GM04504 (cell line): Measurements from ENCODE around the gene FOXP4.
"Not testable (repeated sequence)": the region's sequence is repeated elsewhere in the genome, so short reads cannot be mapped to it uniquely, and the experiment has no call there.

ENCODE experiments used
- DNase-seq: peaks from one replicate; pipeline ENCODE4 v3.0.0-alpha.2; 2012; ENCODE audit warnings: low read depth

The FOXP4 gene

DNA sequence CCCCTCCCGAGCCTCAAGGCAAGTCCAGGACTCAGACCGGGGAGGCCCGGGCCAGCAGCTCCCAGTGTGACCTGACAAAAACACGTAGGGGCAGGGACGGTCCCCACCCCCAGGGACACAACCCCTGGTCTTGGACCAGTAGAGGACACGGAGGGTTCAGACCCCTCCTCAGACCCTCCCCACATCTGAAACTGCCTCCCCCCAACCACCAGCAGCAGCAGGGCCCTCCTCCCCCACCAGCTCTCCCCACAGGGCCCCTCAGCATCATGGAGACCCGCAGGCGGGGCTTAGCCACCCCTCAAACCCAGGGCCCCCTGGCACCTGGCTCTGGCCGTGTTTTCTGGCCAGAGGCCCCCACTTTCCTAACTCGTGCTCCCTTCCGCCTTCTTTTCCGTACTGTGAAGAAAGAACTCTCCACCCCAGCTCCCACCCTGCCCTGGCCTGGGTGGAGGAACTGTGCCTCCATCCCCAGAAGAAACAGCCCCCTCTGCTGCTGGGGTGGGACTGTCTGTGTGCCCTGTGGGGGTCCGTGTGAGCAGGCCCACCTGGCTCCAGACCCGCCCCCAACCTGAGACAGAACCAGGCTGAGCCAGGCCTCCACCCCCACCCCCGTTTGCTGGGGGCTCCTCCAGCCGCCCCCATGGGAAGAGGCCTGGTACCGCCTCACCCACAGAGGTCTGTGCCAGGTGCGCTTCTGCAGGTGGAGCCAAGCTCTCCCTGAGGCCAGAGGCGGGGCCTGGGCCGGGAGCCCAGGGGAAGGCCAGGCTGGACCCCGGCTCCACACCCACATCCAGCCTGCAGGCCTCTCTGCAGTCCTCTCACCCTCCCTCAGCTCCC lies 53.1 kb downstream of the FOXP4 start:
- DNase-seq, result no peak

DNA sequence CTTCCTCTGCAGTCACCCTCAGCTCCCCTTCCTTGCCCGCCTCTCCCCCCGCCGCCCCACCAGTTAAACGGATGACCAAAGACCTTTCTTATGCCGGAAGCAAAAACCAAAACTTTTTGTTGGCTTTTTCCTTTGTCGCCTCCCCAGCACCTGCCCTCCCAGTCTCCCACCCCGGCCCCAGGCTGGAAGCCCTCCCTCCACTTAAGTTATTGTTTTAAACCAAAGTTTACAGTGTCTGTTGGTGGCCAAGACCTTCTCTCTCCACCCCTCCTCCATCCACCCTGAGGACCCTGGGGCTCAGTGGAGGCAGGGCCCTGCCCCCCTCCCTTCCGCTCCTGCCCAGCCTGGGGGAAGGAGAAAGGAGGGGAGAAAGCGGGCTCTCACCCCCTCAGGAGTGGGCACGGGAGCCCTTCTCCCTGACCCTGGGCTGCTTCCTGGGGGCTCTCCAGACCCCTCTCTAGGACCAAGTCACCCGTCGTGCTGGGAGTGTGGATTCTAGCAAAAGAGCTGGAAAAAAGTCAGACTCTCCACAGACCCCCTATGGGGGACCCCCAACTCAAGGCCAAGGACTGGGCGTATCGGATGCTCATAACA lies 53.8 kb downstream of the FOXP4 start:
- DNase-seq, result no peak

DNA sequence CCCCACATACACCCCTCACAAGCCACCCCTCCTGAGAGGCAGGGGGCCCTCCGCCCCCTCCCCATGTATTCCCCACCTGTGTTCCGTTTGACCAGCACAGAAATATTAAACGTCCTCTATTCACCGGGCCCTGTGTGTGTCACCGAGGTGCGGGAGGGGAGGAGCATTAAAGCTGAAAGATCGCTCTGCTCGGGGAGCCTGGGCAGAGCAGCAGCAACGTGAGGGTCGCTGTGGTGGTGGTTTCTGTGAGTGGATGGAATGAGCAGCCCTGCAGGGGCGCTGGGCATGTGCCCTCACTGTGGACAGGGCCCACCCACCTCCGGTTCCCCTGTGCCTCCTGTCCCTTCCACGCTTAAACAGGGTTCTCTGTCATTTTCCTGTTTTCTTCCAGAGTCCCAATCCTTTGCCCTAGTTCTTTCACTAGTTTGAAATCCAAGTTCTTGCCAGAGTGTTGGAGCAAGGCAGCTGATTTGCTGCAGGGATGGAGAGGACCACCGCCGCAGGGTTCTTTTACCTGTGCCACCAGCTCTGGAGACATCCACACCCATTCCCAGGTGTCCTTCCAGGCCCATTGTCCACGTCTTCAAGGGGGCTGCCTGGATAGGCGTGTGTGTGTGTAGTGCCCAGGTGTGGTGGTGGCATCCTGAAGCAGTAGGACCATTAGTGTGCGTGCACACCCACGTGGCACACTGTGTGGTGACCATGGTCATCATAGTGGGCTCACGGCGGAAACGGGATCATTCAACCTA lies 54.5 kb downstream of the FOXP4 start:
- DNase-seq, result no peak

DNA sequence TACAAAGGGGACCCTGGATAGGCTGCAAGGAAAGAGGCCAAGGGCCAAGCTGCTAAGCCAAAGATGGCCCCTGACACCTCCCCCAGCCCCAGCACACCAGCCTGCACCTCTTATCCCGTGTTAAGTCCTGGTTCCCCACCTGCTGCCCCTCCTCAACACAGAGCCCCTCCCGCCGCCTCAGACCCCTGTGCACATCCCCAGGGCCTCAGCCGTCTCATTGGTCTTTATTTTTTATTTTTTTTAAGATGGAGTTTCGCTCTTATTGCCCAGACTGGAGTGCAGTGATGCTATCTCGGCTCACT lies 55.0 kb downstream of the FOXP4 start:
- no peak for DNase-seq

DNA sequence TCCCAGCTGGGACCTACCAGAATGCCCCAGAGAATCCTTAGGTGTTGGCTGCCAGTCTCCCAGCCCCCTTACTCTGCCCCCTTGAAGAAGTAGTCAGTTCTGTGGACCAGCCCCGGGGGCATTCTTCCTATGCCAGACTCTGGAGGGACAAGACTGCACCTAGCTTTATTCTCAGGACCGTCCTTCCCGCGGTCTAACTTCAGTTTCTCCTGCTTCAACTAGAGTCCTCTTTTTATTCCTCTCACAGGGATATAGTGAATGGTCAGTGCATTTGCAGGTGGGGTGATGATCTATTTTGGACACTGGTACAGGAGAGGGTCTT lies 56.2 kb downstream of the FOXP4 start:
- DNase-seq, result no peak

DNA sequence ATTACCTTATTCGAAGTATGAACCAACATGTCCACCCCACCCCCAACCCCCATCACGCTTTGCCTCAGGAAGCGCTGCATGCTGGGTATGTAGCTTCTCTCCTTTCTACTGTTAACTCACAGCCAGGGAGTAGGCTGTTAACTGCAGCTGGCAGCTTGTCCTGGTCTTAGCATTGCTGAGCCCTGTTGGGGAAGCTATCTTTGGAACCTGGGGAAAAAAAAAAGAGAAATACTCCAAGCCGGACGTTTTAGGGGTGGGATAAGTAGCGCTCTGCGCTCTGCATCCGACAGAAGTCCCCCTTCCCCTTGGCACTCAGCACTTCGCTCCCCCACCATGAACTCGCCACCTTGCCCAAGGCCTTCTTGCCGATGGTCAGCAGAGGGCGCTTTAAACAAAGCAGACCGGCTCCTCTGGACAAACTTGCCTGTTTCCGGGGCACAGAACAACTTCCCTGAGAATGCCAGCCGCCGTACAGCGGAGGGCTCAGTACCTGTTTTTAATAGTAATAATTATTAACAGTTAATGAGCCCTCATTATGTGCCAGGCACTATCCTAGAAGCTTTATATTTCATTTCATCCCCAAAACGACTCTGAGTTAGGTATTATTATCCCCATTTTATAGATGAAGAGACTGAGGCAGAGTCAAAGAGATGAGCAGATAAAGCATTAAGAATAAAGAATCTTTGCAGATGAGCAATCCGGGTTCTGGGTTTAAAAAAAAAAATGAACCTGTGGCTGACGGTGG lies 56.9 kb downstream of the FOXP4 start:
- peak; percentile 53 for DNase-seq

DNA sequence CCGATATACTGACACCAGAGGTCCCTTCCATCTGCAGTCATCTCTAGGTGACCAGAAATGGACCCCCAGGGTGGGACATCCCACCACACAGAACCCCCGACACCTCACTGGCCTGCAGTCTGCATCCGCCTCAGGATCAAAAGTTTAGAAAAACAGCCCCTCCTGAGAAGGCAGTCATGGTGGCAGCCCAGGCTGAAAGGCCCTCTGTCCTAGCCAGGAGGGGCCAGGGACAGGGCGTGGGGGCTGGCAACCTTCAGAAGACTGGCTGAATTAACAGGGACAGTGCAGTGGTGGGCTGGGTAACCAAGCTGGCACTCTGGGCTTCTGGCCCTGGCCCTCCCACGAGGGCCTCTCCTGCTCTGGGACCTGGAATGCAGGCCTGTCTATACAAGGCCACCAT lies 57.8 kb downstream of the FOXP4 start:
- no peak for DNase-seq

DNA sequence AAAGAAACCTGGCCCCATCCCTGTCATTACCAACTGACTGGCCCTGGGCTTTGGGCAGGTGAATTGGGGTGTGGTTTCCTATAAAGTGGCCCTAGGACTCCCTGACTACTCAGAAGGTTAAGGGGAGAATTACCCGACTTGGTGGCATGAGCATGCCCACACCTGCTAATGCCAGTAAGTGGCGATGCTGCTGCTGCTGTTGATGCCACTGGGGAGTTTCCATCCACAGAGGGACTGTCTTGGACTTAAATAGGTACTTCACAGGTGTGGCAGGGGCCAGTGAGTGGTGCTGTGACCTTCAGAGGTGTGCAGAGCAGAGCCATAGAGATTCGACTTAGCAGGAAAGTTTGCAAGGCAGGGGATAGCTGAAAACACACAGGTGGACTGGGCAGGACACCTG lies 59.5 kb downstream of the FOXP4 start:
- no peak for DNase-seq

DNA sequence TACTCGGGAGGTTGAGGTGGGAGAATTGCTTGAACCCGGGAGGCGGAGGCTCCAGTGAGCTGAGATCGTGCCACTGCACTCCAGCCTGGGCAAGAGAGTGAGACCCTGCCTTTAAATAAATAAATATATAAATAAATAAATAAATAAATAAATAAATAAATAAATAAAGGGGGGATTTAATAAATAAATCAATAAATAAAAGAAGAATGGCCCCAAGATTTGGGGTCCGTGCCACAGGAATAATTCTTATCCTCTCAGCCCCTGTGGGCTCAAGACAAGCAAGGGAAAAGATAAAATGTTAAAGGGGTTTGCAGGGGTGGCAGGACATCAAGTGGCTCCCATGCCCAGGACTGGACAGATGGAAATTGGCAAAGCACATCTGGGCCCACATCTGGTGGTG lies 60.9 kb downstream of the FOXP4 start:
- no peak for DNase-seq

DNA sequence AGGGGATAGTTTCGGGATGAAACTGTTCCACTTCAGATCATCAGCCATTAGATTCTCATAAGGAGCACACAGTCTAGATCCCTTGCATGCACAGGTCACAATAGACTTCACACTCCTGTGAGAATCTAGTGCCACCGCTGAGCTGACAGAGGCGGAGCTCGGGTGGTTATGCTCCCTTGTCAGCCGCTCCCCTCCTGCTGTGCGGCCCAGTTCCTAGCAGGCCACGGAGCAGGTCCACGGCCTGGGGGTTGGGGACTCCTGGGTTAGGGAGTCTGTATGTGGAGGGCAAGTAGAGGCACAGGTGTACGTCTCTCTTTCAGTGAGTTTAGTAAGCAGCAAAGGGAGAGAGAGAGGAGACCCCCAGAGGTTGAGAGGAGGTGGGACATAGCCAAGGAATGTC lies 61.6 kb downstream of the FOXP4 start:
- DNase-seq, result no peak

DNA sequence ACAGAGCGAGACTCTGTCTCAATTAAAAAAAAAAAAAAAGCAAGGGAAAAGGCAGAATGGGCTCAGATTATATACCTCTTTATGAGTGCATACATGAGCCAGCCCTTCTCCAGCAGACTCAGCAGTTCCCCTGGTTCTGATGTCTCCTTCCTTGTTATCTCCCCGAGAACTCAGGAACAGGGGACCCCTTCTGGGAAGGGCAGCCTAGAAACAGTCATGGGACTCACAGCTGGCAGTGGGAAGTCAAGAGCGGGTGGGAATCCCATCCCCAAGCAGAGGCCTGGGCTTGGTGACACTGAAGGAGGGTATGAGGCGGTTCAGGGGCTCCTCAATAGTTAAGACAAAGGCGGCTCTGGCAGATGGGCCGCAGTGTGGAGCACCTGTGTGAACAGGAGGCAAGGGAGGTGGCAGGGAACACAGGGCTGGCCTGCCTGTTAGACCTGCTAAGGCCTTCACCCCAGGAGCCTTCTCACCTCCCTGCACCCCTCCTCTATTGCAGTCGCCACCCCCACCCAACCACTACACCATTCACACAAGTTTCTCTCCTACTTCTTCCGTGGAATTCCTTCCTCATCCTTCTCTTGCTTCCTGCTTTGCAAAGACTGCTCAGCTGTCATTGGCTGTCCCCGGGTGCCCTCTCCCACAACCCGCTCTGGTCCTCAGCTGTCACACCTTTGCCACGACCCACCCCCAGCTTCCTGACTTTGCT lies 62.4 kb downstream of the FOXP4 start:
- DNase-seq, result no peak

DNA sequence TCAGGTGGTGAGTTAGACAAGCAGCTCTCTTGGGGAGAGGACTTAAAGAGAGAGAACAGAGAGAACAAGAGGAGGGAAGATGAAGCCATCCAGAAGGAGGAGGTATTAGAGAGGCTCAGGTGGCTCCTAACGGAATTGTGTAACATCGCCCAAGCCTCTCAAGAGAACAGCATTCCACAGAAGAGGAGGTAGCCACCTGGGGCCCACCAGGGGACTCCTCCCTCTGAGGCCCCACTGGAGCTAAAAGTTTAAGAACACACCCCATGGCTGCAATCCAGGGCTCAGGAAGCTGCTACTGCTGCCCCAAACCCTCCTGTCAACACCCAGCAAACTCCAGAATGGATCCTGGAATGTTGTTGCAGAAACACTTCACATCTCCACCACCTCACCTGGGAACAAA lies 68.5 kb downstream of the FOXP4 start:
- no peak for DNase-seq

DNA sequence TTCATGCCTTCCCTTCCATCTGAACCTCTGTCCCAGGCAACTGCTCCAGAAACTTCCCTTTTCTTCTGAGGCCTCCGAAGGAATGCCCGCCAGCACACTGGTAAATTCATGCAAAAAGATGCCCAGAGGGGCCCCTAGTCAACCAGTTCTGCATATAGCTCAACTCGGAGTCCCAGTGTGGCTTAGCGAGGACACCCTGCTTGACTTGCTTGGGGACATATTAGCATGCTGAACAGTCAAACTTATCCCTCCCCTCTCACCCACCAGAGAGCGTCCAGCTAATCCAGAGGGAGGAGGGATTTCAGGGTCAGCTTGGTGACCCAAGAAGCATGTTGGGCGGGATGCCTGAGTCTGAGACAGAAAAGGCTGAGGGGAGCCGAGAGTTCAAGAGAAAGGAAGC lies 69.1 kb downstream of the FOXP4 start:
- DNase-seq, result no peak

DNA sequence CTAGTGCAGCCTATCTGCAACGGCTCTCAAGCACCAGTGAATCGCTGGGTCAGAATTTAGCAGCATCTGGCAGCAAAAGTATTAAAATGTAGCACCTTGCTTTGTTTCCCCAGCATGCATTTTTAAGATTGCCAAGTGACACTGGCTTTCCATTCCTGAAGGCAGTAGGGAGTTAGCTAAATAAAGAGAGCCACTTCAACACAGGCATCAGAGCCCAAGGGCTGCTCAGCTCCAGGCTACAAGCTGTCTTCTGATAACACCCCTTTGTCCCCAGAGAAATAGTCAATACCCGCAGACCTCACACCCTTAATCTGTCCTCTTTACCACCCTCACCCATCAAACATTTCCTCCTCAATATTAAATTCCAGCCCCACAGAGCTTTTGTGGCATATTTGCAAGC lies 72.4 kb downstream of the FOXP4 start:
- no peak for DNase-seq

DNA sequence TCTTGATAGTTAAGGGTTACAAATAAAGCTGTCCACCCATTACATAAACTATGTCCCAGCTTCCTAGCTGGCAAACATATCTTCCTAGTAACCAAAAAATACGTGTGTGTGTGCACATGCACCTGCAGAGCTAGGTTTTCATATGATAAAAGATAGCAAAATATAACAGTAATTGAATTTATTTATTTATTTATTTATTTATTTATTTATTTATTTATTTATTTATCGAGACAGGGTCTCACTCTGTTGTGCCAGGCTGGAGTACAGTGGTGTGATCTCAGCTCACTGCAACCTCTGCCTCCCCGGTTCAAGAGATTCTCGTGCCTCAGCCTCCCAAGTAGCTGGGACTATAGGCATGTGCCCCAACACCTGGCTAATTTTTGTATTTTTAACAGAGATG lies 73.0 kb downstream of the FOXP4 start:
- DNase-seq, result not testable (repeated sequence)

DNA sequence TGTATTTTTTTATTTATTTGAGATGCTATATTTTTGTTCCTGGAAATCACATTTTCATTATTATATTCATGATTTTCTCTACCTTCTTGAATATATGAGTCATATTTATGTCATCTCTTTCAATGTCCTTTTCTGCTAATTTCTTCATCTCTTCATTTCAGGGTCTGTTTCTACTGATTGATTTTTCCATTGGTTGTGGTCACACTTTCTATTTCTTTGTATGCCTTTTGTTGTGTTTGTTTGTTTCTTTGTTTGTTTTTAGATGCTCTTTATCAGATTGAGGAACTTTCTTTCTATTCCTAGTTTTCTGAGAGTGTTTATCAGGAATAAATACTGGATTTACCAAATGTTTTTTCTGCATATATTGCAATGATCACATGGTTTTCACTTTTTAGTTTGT lies 75.2 kb downstream of the FOXP4 start:
- DNase-seq, result no peak

DNA sequence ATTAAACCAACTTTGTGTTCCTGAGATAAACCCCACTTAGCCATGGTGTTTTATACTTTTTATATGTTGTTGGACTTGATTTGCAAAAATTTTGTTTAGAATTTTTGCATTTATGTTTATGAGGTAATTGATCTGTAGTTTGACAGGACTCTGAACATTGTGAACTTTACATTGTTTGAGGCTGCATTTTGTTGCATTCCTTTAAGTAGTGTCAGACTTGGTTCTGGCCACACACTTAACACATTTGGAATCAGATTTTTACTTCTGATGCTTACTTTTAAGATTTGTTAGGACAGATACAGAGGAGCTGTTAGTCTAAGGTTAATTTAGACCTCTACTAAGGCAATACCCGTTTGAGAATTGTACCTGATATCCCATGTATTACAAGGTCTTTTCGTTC lies 75.6 kb downstream of the FOXP4 start:
- no peak for DNase-seq

DNA sequence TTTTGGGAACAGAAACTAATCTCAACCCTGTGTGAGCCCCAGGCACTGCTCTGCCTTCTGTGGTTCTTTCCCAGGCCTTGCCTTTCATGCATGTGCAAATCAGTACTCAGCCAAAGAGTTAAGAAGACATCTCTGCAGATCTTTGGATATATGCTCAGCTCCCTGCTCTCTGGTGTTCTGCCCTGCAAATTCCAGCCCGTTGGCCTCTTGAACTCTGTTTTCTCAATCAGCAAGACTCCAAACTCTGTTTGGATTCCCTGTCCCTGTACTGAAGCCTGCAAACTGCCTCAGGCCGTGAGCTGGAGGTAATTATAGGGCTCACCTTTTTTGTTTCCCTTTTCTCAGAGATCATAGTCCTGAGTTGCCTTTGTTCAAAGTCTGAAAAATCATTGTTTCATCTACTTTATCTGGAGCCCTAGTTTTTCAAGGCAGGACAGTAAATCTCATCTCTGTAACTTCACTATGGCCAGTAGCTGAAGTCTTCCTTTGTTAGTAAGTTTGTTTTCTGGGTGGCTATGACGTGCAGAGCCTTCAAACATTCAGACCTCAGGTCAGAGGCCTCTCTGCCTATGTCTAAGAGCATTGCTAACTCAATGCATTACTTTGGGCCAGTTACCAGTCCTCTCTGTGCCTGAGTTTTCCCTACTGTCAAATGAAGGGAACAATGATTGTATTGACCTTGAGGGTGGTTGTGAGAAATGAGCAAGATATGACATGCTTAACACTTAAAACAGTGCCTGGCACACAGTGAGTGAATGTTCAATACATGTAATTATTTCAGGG lies 76.2 kb downstream of the FOXP4 start:
- no peak for DNase-seq

DNA sequence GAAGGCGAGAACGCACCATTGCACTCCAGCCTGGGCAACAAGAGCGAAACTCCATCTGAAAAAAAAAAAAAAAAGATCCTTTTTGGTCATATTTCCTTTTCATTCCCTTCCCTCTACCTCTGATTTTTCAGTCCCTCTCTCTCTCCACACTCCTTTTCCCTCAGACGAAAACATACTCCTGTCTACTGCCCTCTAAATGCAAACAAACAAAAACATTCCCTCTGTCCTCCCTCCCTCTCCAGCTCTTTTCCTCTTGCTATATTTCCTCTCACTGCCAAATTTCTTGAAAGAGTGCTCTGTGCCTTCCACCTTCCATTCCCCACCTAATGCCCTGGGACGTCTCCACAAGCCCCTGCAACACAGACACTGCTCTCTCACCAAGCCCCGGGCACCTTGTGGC lies 77.1 kb downstream of the FOXP4 start:
- no peak for DNase-seq

DNA sequence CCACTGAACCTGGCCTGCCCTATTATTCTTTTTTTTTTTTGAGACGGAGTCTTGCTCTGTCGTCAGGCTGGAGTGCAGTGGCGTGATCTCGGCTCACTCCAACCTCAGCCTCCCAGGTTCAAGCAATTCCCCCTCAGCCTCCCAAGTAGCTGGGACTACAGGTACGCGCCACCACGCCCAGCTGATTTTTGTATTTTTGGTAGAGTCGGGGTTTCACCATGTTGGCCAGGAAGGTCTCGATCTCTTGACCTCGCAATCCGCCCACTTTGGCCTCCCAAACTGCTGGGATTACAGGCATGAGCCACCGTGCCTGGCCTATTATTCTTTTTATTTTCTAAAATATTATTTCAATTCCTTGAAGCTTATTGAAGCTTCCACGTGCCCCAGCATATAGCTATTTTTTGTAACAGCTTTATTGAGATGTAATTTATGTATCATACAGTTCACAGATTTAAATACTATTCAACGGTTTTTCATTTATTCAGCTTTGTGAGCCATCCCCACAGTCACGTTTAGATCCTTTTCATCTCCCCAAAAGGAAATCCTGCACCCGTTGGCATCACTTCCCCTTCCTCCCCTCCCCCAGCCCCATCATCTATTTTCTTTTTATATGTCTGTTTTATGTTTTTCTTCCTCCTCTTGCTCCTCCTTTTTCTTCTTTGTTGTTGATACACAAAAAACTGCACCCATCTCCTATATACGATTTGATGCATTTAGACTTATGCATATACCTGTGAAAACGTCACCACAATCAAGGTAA lies 78.6 kb downstream of the FOXP4 start:
- no peak for DNase-seq

DNA sequence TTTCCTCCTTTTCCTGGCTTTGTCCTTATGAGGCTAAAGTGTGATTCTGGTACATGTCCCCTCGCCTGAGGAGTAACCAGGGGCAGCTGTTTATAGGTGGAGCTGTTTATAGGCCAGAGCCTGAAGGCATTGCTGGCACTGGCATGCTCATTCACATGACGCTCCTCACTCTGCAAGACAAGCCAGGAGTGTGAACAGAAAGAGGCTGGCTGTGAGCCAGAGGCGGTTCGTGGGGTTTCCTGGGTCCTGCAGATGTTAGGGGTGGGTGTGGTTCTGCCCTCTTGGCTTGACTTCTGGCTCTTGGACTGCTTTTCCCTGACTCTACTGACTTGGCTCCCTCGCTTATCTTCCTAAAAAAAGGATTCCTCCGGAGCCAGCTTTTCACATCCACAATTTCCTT lies 79.3 kb downstream of the FOXP4 start:
- DNase-seq, result no peak
